ENCODE results near the gene MRPS23. TPM values are rescaled to one million over a fixed set of nuclear protein-coding genes. Genes with fewer than 3 reads are reported as not detected.

The MRPS23 gene
- total and polyA plus RNA-seq, 2 of the 4 experiments (the other 2 are of a cell fraction), result 23.5 to 37.3 TPM

- no TSS peak for BruUV-seq (replicated peaks)
- dilution Hi-C loops (cut with HindIII; ENCODE audit: low sequenced_read_pairs, unreplicated experiment), result no loop called here
Measured at GRCh38 chr17:57876023-57876865, 26.4 kb upstream of the MRPS23 start.

More at GRCh38 chr17:57876023-57876865, 26.4 kb upstream of the MRPS23 start:
- ChIA-PET POLR2A (ENCODE audit: unreplicated experiment) (interaction anchor here (1.2 to 2.2 kb wide), 5 partner anchors 15 to 123 kb away, joined by 3 to 15 read pairs (median 5); partner anchors contain the start of gene CUEDC1), CTCF (interaction anchor here (0.6 to 2.0 kb wide), 6 partner anchors 16 to 424 kb away, joined by 3 to 7 read pairs (median 6); no protein-coding TSS in a partner anchor)
- no peaks in the 10 kb centered on the region for H3K9me3 ChIP-seq (ENCODE audit: control insufficient read depth, insufficient read depth, low read length)
- peaks cover 55% of the 10 kb centered on the region for H3K4me1 ChIP-seq (ENCODE audit: control insufficient read depth, insufficient read depth, low read length)
- H4K20me1 ChIP-seq (ENCODE audit: insufficient read depth, low read length), result no peaks in the 10 kb centered on the region; the same call in 1 of the 2 replicates
- H2BK15ac ChIP-seq (ENCODE audit: low read depth, low read length), result peak overlapping the region; percentile 97
- peak overlapping the region; percentile 97 for H2BK120ac ChIP-seq (ENCODE audit: low read depth, low read length)
- no peaks in the 10 kb centered on the region for H3K27me3 ChIP-seq (ENCODE audit: control insufficient read depth, insufficient read depth, low read length)
- H2BK5ac ChIP-seq (ENCODE audit: low read depth, low read length, poor library complexity, severe bottlenecking), result peak overlapping the region; percentile 77
- WGBS, 2 experiments (ENCODE audit: extremely low coverage in 2 of 2, insufficient read length in 1 of 2), result 80% methylated on average over 9 of the region's 15 CpGs; no CpG with 5 or more reads in 1 of the 2 experiments
- in situ Hi-C loops (cut with MboI; ENCODE audit: low sequenced_read_pairs), result no loop called here
- no peak for TF ChIP-seq RFX5 (IDR thresholded peaks at IDR 0.05; ENCODE audit: low read depth, low read length)
- TF ChIP-seq CHD1 (IDR thresholded peaks at IDR 0.05; ENCODE audit: low read depth, low read length), result no peak
- no peak for TF ChIP-seq RAD21 (IDR thresholded peaks at IDR 0.05; ENCODE audit: low read length)
- TF ChIP-seq MAZ (IDR thresholded peaks at IDR 0.05; ENCODE audit: borderline replicate concordance, low read depth, low read length), result no peak
- no peak for TF ChIP-seq BHLHE40 (IDR thresholded peaks at IDR 0.05; ENCODE audit: low read depth, low read length)
- no peak for TF ChIP-seq MAFK (IDR thresholded peaks at IDR 0.05; ENCODE audit: low read depth, low read length)
- TF ChIP-seq FOS (IDR thresholded peaks at IDR 0.05; ENCODE audit: low read depth, low read length), result no peak
- TF ChIP-seq RCOR1 (IDR thresholded peaks at IDR 0.05; ENCODE audit: insufficient replicate concordance, low read length), result no peak
- no peak for TF ChIP-seq SMC3 (IDR thresholded peaks at IDR 0.05; ENCODE audit: low read depth, low read length)
- TF ChIP-seq, protein P1, sequence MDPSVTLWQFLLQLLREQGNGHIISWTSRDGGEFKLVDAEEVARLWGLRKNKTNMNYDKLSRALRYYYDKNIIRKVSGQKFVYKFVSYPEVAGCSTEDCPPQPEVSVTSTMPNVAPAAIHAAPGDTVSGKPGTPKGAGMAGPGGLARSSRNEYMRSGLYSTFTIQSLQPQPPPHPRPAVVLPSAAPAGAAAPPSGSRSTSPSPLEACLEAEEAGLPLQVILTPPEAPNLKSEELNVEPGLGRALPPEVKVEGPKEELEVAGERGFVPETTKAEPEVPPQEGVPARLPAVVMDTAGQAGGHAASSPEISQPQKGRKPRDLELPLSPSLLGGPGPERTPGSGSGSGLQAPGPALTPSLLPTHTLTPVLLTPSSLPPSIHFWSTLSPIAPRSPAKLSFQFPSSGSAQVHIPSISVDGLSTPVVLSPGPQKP (IDR thresholded peaks at IDR 0.05; ENCODE audit: borderline replicate concordance, low read depth, low read length), result no peak
- TF ChIP-seq POLR2A (IDR thresholded peaks at IDR 0.05; ENCODE audit: low read depth, low read length), result no peak
- TF ChIP-seq, protein P2, sequence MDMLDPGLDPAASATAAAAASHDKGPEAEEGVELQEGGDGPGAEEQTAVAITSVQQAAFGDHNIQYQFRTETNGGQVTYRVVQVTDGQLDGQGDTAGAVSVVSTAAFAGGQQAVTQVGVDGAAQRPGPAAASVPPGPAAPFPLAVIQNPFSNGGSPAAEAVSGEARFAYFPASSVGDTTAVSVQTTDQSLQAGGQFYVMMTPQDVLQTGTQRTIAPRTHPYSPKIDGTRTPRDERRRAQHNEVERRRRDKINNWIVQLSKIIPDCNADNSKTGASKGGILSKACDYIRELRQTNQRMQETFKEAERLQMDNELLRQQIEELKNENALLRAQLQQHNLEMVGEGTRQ (IDR thresholded peaks at IDR 0.05; ENCODE audit: low read depth, low read length), result no peak
- no peak for TF ChIP-seq NFE2L2 (IDR thresholded peaks at IDR 0.05; ENCODE audit: low read depth, low read length)
- no peak for TF ChIP-seq MXI1 (IDR thresholded peaks at IDR 0.05; ENCODE audit: borderline replicate concordance, low read depth, low read length)
- no peak for TF ChIP-seq CEBPB (IDR thresholded peaks at IDR 0.05; ENCODE audit: low read depth, low read length)
- DNase-seq (peak; percentile 40), ATAC-seq (ENCODE audit: low read depth) (no peak)
- peak overlapping the region; percentile 83 for H3K56ac ChIP-seq (ENCODE audit: extremely low read depth, insufficient read depth, low read length)
- H3K27ac ChIP-seq (ENCODE audit: insufficient read depth, low read length), result peak overlapping the region; percentile 74
- intact Hi-C loops (cut with micrococcal nuclease), result no loop called here
- H2AK5ac ChIP-seq (ENCODE audit: low read depth, low read length), result peak overlapping the region; percentile 100
- H4K91ac ChIP-seq (ENCODE audit: insufficient read depth, low read depth, low read length), result peak overlapping the region; percentile 96
- peak overlapping the region; percentile 94 for H3K14ac ChIP-seq (replicated peaks; ENCODE audit: low read depth, low read length)
- peak overlapping the region; percentile 84 for H3K23ac ChIP-seq (ENCODE audit: low read depth, low read length)
- no peak overlapping the region for H2AFZ ChIP-seq (replicated peaks; ENCODE audit: low read length, poor library complexity)
- H4K8ac ChIP-seq (ENCODE audit: low read depth in 2 of 2, low read length in 2 of 2), result peak overlapping the region; percentile 75 to 87
- H2BK20ac ChIP-seq (ENCODE audit: low read depth, low read length), result peak overlapping the region; percentile 93
- peaks cover 30% of the 10 kb centered on the region for H3K36me3 ChIP-seq (ENCODE audit: control insufficient read depth, insufficient read depth, low read length)
- H3K4me3 ChIP-seq (ENCODE audit: insufficient read depth, low read depth, low read length), result no peak overlapping the region
- H3K4ac ChIP-seq (ENCODE audit: low read depth, low read length), result peak overlapping the region; percentile 96
- peak overlapping the region; percentile 73 for H2AK9ac ChIP-seq (replicated peaks; ENCODE audit: low read depth, low read length, poor library complexity)
- H3K4me2 ChIP-seq (ENCODE audit: low read depth, low read length), result no peak overlapping the region
- peak overlapping the region; percentile 47 for H4K5ac ChIP-seq (ENCODE audit: low read depth, low read length)
- H3K9me1 ChIP-seq (ENCODE audit: insufficient read depth, low read length), result peaks cover 47% of the 10 kb centered on the region
- peaks cover 20 to 67% of the 10 kb centered on the region in 2 experiments for H3K79me1 ChIP-seq (ENCODE audit: low read depth in 1 of 2, low read length in 2 of 2)
- H3K18ac ChIP-seq (ENCODE audit: low read depth, low read length), result peak overlapping the region; percentile 55
- peak overlapping the region; percentile 49 for H3K9ac ChIP-seq (ENCODE audit: low read depth, low read length)

Data from IMR-90 (cell line).